HepG2 (cell line): ENCODE results near the gene ZNF341. TPM values are rescaled to one million over a fixed set of nuclear protein-coding genes. Genes with fewer than 3 reads are reported as not detected.

Experiments
- ATAC-seq: fragments of 200-7000 bp; cut with Tn5 transposase; 3 replicates; pipeline ENCODE4 v1.9.1; 2020; ENCODE audit warnings: mild to moderate bottlenecking, moderate library complexity
- BruUV-seq: library from RNA; stranded (reverse); fragments of 400-500 nt; replicated peaks from 2 replicates; lab custom pipeline; 2021; lab: Mats Ljungman, UMichigan
- CTCF ChIA-PET: fragments of 300-600 bp; formaldehyde crosslinking; extraction: SDS; loops from one replicate; lab custom pipeline; 2021; ENCODE audit warnings: low total read pairs, inconsistent platforms, low intra/inter-chr PET ratio; lab: Yijun Ruan, JAX
- POLR2A ChIA-PET: fragments of 350-600 bp; sonication (Branson Sonifier 250); formaldehyde crosslinking; loops from one replicate; lab custom pipeline; 2020; ENCODE audit warnings: antibody characterized with exemption, inconsistent platforms; lab: Yijun Ruan, JAX
- DNase-seq: peaks from one replicate; pipeline ENCODE4 v3.0.0-alpha.2; 2015; ENCODE audit warnings: low spot score
- FAIRE-seq: peaks from 3 replicates; lab custom pipeline; 2011; peaks lifted over from hg19 to GRCh38; lab: Jason Lieb, UNC
- H2AFZ ChIP-seq: one replicate; pipeline ENCODE4 v1.6.1; 2011; ENCODE audit warnings: low read length, inconsistent platforms
- H3K27ac ChIP-seq: fragments of 300-600 bp; 3 replicates; pipeline ENCODE4 v1.8.0; 2011; ENCODE audit warnings: mixed run types, mild to moderate bottlenecking, mixed read lengths, low read length, inconsistent platforms; ENCODE audit not compliant: insufficient read depth; ENCODE audit errors: extremely low read length
- H3K27me3 ChIP-seq, 2 experiments: fragments of 200-600 bp in 1 of 2; 2 replicates in 1 of 2; 3 replicates in 1 of 2; pipeline versions ENCODE4 v1.6.0 to v1.8.0; 2011; ENCODE audit warnings: low read length in 2 of 2, mild to moderate bottlenecking in 2 of 2, moderate library complexity in 2 of 2, inconsistent platforms in 1 of 2; ENCODE audit not compliant: insufficient read depth in 2 of 2, control insufficient read depth in 1 of 2
- H3K36me3 ChIP-seq, 2 experiments: fragments of 200-600 bp in 1 of 2; replicated peaks in 1 of 2; 2 replicates in 1 of 2; 3 replicates in 1 of 2; pipeline versions ENCODE4 v1.5.1 to v1.8.0; 2011; ENCODE audit warnings: low read length in 2 of 2, inconsistent platforms in 1 of 2; ENCODE audit not compliant: insufficient read depth in 2 of 2, control insufficient read depth in 1 of 2
- H3K4me1 ChIP-seq: 2 replicates; pipeline ENCODE4 v1.5.1; 2012; ENCODE audit warnings: low read length, inconsistent platforms; ENCODE audit not compliant: insufficient read depth
- H3K4me2 ChIP-seq: 2 replicates; pipeline ENCODE4 v1.6.0; 2011; ENCODE audit warnings: low read depth, low read length, inconsistent platforms
- H3K4me3 ChIP-seq, 3 experiments: fragments of 200-600 bp in 1 of 3; sonication (generic), shearing (Covaris generic) in 1 of 3; replicated peaks in 1 of 3; 2 replicates each; pipeline ENCODE4 v1.5.1; 2011 to 2016; ENCODE audit warnings: low read length in 3 of 3, inconsistent platforms in 2 of 3, low read depth in 2 of 3, mild to moderate bottlenecking in 2 of 3, control low read depth in 1 of 3, mixed read lengths in 1 of 3; ENCODE audit not compliant: insufficient read depth in 1 of 3
- H3K79me2 ChIP-seq: one replicate; pipeline ENCODE4 v1.6.1; 2011; ENCODE audit warnings: low read length, inconsistent platforms; ENCODE audit not compliant: insufficient read depth
- H3K9ac ChIP-seq: 2 replicates; pipeline ENCODE4 v1.6.0; 2011; ENCODE audit warnings: mild to moderate bottlenecking, low read depth, low read length, inconsistent platforms; ENCODE audit not compliant: insufficient read depth
- H3K9me3 ChIP-seq: 2 replicates; pipeline ENCODE4 v1.5.1; 2012; ENCODE audit warnings: mild to moderate bottlenecking, low read length
- H4K20me1 ChIP-seq: 2 replicates; pipeline ENCODE4 v1.6.0; 2011; ENCODE audit warnings: inconsistent platforms, mild to moderate bottlenecking, low read length, moderate library complexity; ENCODE audit not compliant: insufficient read depth
- ETV5 ChIP-seq: IDR thresholded peaks from 2 replicates; pipeline ENCODE4 v1.6.1; 2018; ENCODE audit warnings: missing biosample characterization, missing genetic modification reagents, inconsistent platforms, borderline replicate concordance
- HCFC1 ChIP-seq: fragments of 150-350 bp; IDR thresholded peaks from 2 replicates; pipeline ENCODE4 v1.6.1; 2014; ENCODE audit warnings: low read depth, low read length
- HNF1B ChIP-seq: sonication (generic); formaldehyde crosslinking; IDR thresholded peaks from 2 replicates; pipeline ENCODE4 v1.5.1; 2020; ENCODE audit warnings: mild to moderate bottlenecking, moderate library complexity, missing genetic modification reagents
- HNF4G ChIP-seq, 2 experiments: sonication (generic) in 1 of 2; formaldehyde crosslinking in 1 of 2; IDR thresholded peaks; 2 replicates each; pipeline versions ENCODE4 v1.4.0 to v1.6.1; 2011 to 2020; ENCODE audit warnings: borderline replicate concordance in 2 of 2, low read depth in 2 of 2, mild to moderate bottlenecking in 2 of 2, low read length in 1 of 2, missing genetic modification reagents in 1 of 2, moderate library complexity in 1 of 2
- HOXA3 ChIP-seq: sonication (generic); formaldehyde crosslinking; IDR thresholded peaks from 2 replicates; pipeline ENCODE4 v1.5.0; 2020; ENCODE audit warnings: missing genetic modification reagents
- LCORL ChIP-seq, 2 experiments: fragments of 450-650 bp in 1 of 2; sonication (generic) in 1 of 2; formaldehyde crosslinking in 1 of 2; IDR thresholded peaks; 2 replicates each; pipeline versions ENCODE4 v1.5.0 to v1.6.1; 2017 to 2020; ENCODE audit warnings: antibody characterized with exemption in 1 of 2, missing genetic modification reagents in 1 of 2
- MTF2 ChIP-seq: sonication (generic); formaldehyde crosslinking; IDR thresholded peaks from 2 replicates; pipeline ENCODE4 v1.5.0; 2020; ENCODE audit warnings: missing genetic modification reagents, borderline replicate concordance
- STAT5B ChIP-seq: sonication (generic); formaldehyde crosslinking; IDR thresholded peaks from 2 replicates; pipeline ENCODE4 v1.4.0; 2020; ENCODE audit warnings: missing genetic modification reagents
- ZBTB4 ChIP-seq: sonication (generic); formaldehyde crosslinking; IDR thresholded peaks from 2 replicates; pipeline ENCODE4 v1.4.0; 2020; ENCODE audit warnings: missing genetic modification reagents, mild to moderate bottlenecking, borderline replicate concordance
- ZFP62 ChIP-seq: sonication (generic); formaldehyde crosslinking; IDR thresholded peaks from 2 replicates; pipeline ENCODE4 v1.4.0; 2020; ENCODE audit warnings: missing genetic modification reagents
- ZNF20 ChIP-seq: sonication (generic); formaldehyde crosslinking; IDR thresholded peaks from 2 replicates; pipeline ENCODE4 v1.4.0; 2020; ENCODE audit warnings: mild to moderate bottlenecking, moderate library complexity, missing genetic modification reagents
- ZNF460 ChIP-seq: sonication (generic); formaldehyde crosslinking; IDR thresholded peaks from 2 replicates; pipeline ENCODE4 v1.5.1; 2020; ENCODE audit warnings: missing genetic modification reagents, mild to moderate bottlenecking, borderline replicate concordance
- ZNF780A ChIP-seq: sonication (generic); formaldehyde crosslinking; IDR thresholded peaks from 2 replicates; pipeline ENCODE4 v1.8.0; 2022; ENCODE audit warnings: mild to moderate bottlenecking, missing genetic modification reagents, moderate library complexity
- ZNF879 ChIP-seq: sonication (generic); formaldehyde crosslinking; IDR thresholded peaks from 2 replicates; pipeline ENCODE4 v1.8.1; 2023; ENCODE audit warnings: missing genetic modification reagents
- WGBS: methylation state at CpG from one replicate; pipeline ENCODE4 v1.1.6; 2017; ENCODE audit warnings: low lambda C conversion rate; 5-methylcytosine and 5-hydroxymethylcytosine counted together
- in situ Hi-C: cut with HindIII; loops from 2 replicates; pipeline ENCODE4 v1.10.0; 2017; ENCODE audit warnings: low pct_unique_long_range_greater_than_20kb; ENCODE audit not compliant: extremely low pct_ligation_motif_present
- intact Hi-C: fragments of 100-400 bp; cut with micrococcal nuclease; formaldehyde crosslinking; loops from one replicate; pipeline ENCODE4 v1.10.0; 2022; ENCODE audit not compliant: unreplicated experiment
- polyA plus RNA-seq, 8 experiments: library from polyadenylated mRNA; depleted of rRNA in 3 of 8; stranded (reverse) in 7 of 8; unstranded in 1 of 8; fragments of >200 nt; fragmentation: Illumina TruSeq in 4 of 8; extraction: Trizol in 4 of 8; gene quantifications; 2 replicates each; pipeline versions ENCODE4 v1.2.1 to v1.2.3, GENCODE V29; 2011 to 2016; ENCODE audit warnings: low read depth in 4 of 8, missing spikeins in 1 of 8, mixed read lengths in 1 of 8; ENCODE audit not compliant: insufficient read depth in 1 of 8
- total RNA-seq, 5 experiments: library from RNA; depleted of rRNA; stranded (reverse); fragments of >200 nt; fragmentation: Illumina TruSeq; extraction: Trizol; gene quantifications; 2 replicates each; pipeline ENCODE4 v1.2.3, GENCODE V29; 2016; ENCODE audit warnings: low read depth in 1 of 5
- TF ChIP-seq, protein P1 (sequence below): IDR thresholded peaks from 2 replicates; pipeline ENCODE4 v1.6.1; 2016; ENCODE audit warnings: missing genetic modification reagents, missing compliant biosample characterization
- TF ChIP-seq, protein P2 (sequence below): sonication (generic); formaldehyde crosslinking; IDR thresholded peaks from 2 replicates; pipeline ENCODE4 v1.8.1; 2022; ENCODE audit warnings: low read depth, mild to moderate bottlenecking, missing genetic modification reagents

The ZNF341 gene
- total and polyA plus RNA-seq, 2 of the 13 experiments (the other 11 are each of a cell fraction or from before 2014, with no cell fraction given) = 1.1 to 2.2 TPM

- ChIA-PET POLR2A (interaction anchor here (1.3 to 7.1 kb wide), 3 partner anchors 8 to 15 kb away, joined by 5 to 140 read pairs (median 6); partner anchors contain the start of gene CHMP4B), CTCF (no interaction called here)
- in situ Hi-C loops = no loop called here
- TF ChIP-seq HNF1B (CRISPR knock-in tag) = 0 out of 2 replicates have a peak, but pooled peaks have one; percentile 43
- TF ChIP-seq ZFP62 = no peak
- TF ChIP-seq ZNF20 (CRISPR knock-in tag) = no peak
- TF ChIP-seq ZNF879 (CRISPR knock-in tag) = 0 out of 2 replicates have a peak, but pooled peaks have one; percentile 22
- TF ChIP-seq, protein P1, sequence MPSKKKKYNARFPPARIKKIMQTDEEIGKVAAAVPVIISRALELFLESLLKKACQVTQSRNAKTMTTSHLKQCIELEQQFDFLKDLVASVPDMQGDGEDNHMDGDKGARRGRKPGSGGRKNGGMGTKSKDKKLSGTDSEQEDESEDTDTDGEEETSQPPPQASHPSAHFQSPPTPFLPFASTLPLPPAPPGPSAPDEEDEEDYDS = no peak
- no peak for TF ChIP-seq HNF4G (IDR thresholded peaks at IDR 0.05; ENCODE audit: borderline replicate concordance, low read depth, low read length)
- TF ChIP-seq HNF4G (CRISPR knock-in tag; IDR thresholded peaks at IDR 0.05; ENCODE audit: borderline replicate concordance, low read depth) = no peak
- no peak for TF ChIP-seq LCORL (IDR thresholded peaks at IDR 0.05)
- no peak for TF ChIP-seq LCORL (CRISPR knock-in tag; IDR thresholded peaks at IDR 0.05)
- TF ChIP-seq HOXA3 = no peak
- TF ChIP-seq ZBTB4 (CRISPR knock-in tag) = no peak
- TF ChIP-seq, protein P2, sequence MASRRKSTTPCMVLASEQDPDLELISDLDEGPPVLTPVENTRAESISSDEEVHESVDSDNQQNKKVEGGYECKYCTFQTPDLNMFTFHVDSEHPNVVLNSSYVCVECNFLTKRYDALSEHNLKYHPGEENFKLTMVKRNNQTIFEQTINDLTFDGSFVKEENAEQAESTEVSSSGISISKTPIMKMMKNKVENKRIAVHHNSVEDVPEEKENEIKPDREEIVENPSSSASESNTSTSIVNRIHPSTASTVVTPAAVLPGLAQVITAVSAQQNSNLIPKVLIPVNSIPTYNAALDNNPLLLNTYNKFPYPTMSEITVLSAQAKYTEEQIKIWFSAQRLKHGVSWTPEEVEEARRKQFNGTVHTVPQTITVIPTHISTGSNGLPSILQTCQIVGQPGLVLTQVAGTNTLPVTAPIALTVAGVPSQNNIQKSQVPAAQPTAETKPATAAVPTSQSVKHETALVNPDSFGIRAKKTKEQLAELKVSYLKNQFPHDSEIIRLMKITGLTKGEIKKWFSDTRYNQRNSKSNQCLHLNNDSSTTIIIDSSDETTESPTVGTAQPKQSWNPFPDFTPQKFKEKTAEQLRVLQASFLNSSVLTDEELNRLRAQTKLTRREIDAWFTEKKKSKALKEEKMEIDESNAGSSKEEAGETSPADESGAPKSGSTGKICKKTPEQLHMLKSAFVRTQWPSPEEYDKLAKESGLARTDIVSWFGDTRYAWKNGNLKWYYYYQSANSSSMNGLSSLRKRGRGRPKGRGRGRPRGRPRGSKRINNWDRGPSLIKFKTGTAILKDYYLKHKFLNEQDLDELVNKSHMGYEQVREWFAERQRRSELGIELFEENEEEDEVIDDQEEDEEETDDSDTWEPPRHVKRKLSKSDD (CRISPR knock-in tag) = no peak
- no peak for TF ChIP-seq HCFC1
- no peak for TF ChIP-seq ETV5 (CRISPR knock-in tag)
- TF ChIP-seq ZNF460 (CRISPR knock-in tag) = no peak
- no peak for TF ChIP-seq ZNF780A
- no peak for TF ChIP-seq STAT5B
- TF ChIP-seq MTF2 (CRISPR knock-in tag) = no peak
These were observed 95.3 kb downstream of the ZNF341 start for GRCh38 chr20:33827109-33827508.

More at GRCh38 chr20:33827109-33827508, 95.3 kb downstream of the ZNF341 start:
- H2AFZ ChIP-seq = no peak overlapping the region
- no peak for FAIRE-seq
- ATAC-seq = no peak
- H3K9me3 ChIP-seq = no peaks in the 10 kb centered on the region
- WGBS = 86% methylated on average over 2 of the region's 2 CpGs
- H3K4me1 ChIP-seq = peaks cover 60% of the 10 kb centered on the region
- H3K27ac ChIP-seq = peak overlapping the region; percentile 5
- peaks cover 34% of the 10 kb centered on the region for H4K20me1 ChIP-seq
- H3K27me3 ChIP-seq = no peaks in the 10 kb centered on the region
- intact Hi-C loops = loop anchor here (10.0 kb wide), 1 partner anchor 78 kb away; no protein-coding TSS in a partner anchor
- BruUV-seq = no TSS peak
- no peak overlapping the region for H3K9ac ChIP-seq
- peaks cover 4 to 7% of the 10 kb centered on the region in 2 experiments; a peak in 2 of 5 replicates for H3K36me3 ChIP-seq
- peak overlapping the region; percentile 54; the same call in 1 of the 2 replicates for H3K4me2 ChIP-seq
- peaks cover 67% of the 10 kb centered on the region for H3K79me2 ChIP-seq
- no peak overlapping the region for H3K4me3 ChIP-seq
- DNase-seq = no peak
